ENCODE results near the gene HENMT1.

- TF ChIP-seq CTCF (IDR thresholded peaks at IDR 0.05) (no peak), SIN3A (IDR thresholded peaks at IDR 0.05; ENCODE audit: borderline replicate concordance, insufficient read depth, low read depth, low read length) (no peak), POLR2AphosphoS5 (IDR thresholded peaks at IDR 0.05; ENCODE audit: low read depth, low read length) (no peak)
Measured at GRCh38 chr1:108701176-108701849, 40.4 kb upstream of the HENMT1 start.

Measured in Panc1 (cell line).